ENCODE data around the gene GON7. TPM values are rescaled to one million over a fixed set of nuclear protein-coding genes. Genes with fewer than 3 reads are reported as not detected.

The GON7 gene
- total and polyA plus RNA-seq, 2 of the 8 experiments (the other 6 are each of a cell fraction or from before 2014, with no cell fraction given), result 3.8 to 9.9 TPM

DNA sequence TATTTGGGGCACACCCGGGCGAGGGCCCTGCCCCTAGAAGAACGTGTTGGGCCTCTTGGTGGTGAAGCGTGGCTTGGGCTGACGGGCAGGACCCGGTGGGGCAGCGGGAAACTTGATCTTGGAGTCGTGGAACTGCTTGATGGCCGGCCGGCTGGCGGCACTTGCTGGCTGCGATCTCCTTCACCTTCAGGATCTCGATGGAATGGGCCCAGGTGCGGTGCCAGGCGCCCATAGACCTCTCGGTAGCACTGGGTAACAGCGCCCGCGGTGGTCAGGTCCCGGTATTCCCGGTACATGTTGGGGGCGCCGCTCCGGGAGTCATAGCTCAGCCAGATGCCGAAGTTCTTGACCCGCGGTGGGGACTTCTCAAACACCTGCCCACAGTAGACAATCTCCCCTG, 16.7 kb upstream of the GON7 start:
- FAIRE-seq, result no peak
- POLR2A ChIA-PET (ENCODE audit: partially characterized antibody), result no interaction called here
- no peak overlapping the region for H3K9ac ChIP-seq (replicated peaks in 1 of 4; ENCODE audit: extremely low read depth in 1 of 4, low read depth in 3 of 4, low read length in 3 of 4)
- 97% methylated on average over 26 of the region's 27 CpGs; no CpG with 5 or more reads in 1 of the 2 experiments for WGBS, 2 experiments (ENCODE audit: extremely low coverage in 1 of 2, insufficient coverage in 1 of 2, insufficient read length in 1 of 2, insufficient replicate concordance in 2 of 2, low coverage in 1 of 2, low lambda C conversion rate in 2 of 2, missing lambda C conversion rate in 1 of 2)
- no peak overlapping the region for H3K14ac ChIP-seq (ENCODE audit: insufficient read length)
- H3K79me1 ChIP-seq (ENCODE audit: low read depth, low read length), result no peaks in the 10 kb centered on the region
- H3K4me1 ChIP-seq (replicated peaks in 1 of 4; ENCODE audit: control insufficient read depth in 3 of 4, insufficient read depth in 4 of 4, low read length in 3 of 4), result no peaks in the 10 kb centered on the region
- CTCF ChIA-PET (ENCODE audit: partially characterized antibody), result interaction anchor here (1.2 to 1.4 kb wide), 2 partner anchors 16 to 313 kb away, joined by 3 to 4 read pairs; partner anchors contain the start of genes GON7 and UBR7
- H3K4me2 ChIP-seq (ENCODE audit: insufficient read depth in 1 of 2, low read depth in 2 of 2, low read length in 2 of 2), result no peak overlapping the region
- H4K5ac ChIP-seq (ENCODE audit: insufficient read length, low read depth, low read length), result no peak overlapping the region
- no peak overlapping the region for H2AFZ ChIP-seq (ENCODE audit: low read length)
- H3K79me2 ChIP-seq (ENCODE audit: control insufficient read depth in 1 of 2, insufficient read depth in 2 of 2, low read length in 2 of 2), result no peaks in the 10 kb centered on the region
- no peaks in the 10 kb centered on the region for H3K9me3 ChIP-seq (ENCODE audit: insufficient read depth in 2 of 2, low read depth in 1 of 2, low read length in 1 of 2)
- peaks cover 7 to 37% (median 23%) of the 10 kb centered on the region in 4 experiments; a peak in 6 of 8 replicates for H3K36me3 ChIP-seq (ENCODE audit: control insufficient read depth in 2 of 4, insufficient read depth in 4 of 4, low read length in 3 of 4)
- no peaks in the 10 kb centered on the region for H3K23me2 ChIP-seq (ENCODE audit: low read depth, low read length)
- H2BK15ac ChIP-seq (ENCODE audit: low read length), result no peak overlapping the region
- no peaks in the 10 kb centered on the region; a peak in 1 of 7 replicates for H3K27me3 ChIP-seq (replicated peaks in 1 of 4; ENCODE audit: control insufficient read depth in 3 of 4, extremely low read depth in 1 of 4, insufficient read depth in 3 of 4, low read length in 3 of 4)
- no peak overlapping the region for H3K4ac ChIP-seq (replicated peaks; ENCODE audit: insufficient read length, low read depth, low read length)
- H2BK12ac ChIP-seq (ENCODE audit: low read depth, low read length), result no peak overlapping the region
- no peak overlapping the region for H3K27ac ChIP-seq (ENCODE audit: low read depth, low read length)
- H4K8ac ChIP-seq (ENCODE audit: extremely low read depth, insufficient read depth, low read length), result no peak overlapping the region
- no peak overlapping the region for H3K18ac ChIP-seq (ENCODE audit: extremely low read depth, low read length)
- H4K20me1 ChIP-seq (replicated peaks in 1 of 2; ENCODE audit: control insufficient read depth in 1 of 2, insufficient read depth in 2 of 2, low read length in 2 of 2), result no peaks in the 10 kb centered on the region
- H3K56ac ChIP-seq (replicated peaks; ENCODE audit: insufficient read length, low read depth, low read length), result no peak overlapping the region
- H2BK20ac ChIP-seq (ENCODE audit: low read length), result no peak overlapping the region
- no peak overlapping the region for H3K23ac ChIP-seq (ENCODE audit: insufficient read length)
- no peak overlapping the region for H2AK5ac ChIP-seq (ENCODE audit: low read depth, low read length)
- H3K4me3 ChIP-seq (ENCODE audit: extremely low read depth in 1 of 4, insufficient read depth in 2 of 4, low read depth in 3 of 4, low read length in 4 of 4), result no peak overlapping the region
- no peak for TF ChIP-seq RBBP5 (IDR thresholded peaks at IDR 0.05; ENCODE audit: borderline replicate concordance, low read depth, low read length)
- TF ChIP-seq, protein P1, sequence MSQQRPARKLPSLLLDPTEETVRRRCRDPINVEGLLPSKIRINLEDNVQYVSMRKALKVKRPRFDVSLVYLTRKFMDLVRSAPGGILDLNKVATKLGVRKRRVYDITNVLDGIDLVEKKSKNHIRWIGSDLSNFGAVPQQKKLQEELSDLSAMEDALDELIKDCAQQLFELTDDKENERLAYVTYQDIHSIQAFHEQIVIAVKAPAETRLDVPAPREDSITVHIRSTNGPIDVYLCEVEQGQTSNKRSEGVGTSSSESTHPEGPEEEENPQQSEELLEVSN (IDR thresholded peaks at IDR 0.05), result no peak
- no peak for TF ChIP-seq SP4 (IDR thresholded peaks at IDR 0.05; ENCODE audit: low read length)
- TF ChIP-seq ZNF274 (IDR thresholded peaks at IDR 0.05; ENCODE audit: borderline replicate concordance, extremely low read depth, low read length), result no peak
- no peak for TF ChIP-seq EGR1 (IDR thresholded peaks at IDR 0.05; ENCODE audit: borderline replicate concordance, low read depth, low read length)
- TF ChIP-seq CHD2 (IDR thresholded peaks at IDR 0.05; ENCODE audit: low read length), result no peak
- no peak for TF ChIP-seq SUZ12 (IDR thresholded peaks at IDR 0.05; ENCODE audit: low read length)
- no peak for TF ChIP-seq MAFK (IDR thresholded peaks at IDR 0.05; ENCODE audit: low read depth, low read length)
- no peak for TF ChIP-seq HDAC2 (IDR thresholded peaks at IDR 0.05; ENCODE audit: borderline replicate concordance in 1 of 2, low read depth in 2 of 2, low read length in 2 of 2)
- TF ChIP-seq HDAC6 (IDR thresholded peaks at IDR 0.05; ENCODE audit: low read depth, low read length), result no peak
- no peak for TF ChIP-seq SP1 (IDR thresholded peaks at IDR 0.05; ENCODE audit: low read depth, low read length)
- TF ChIP-seq RNF2 (IDR thresholded peaks at IDR 0.05; ENCODE audit: borderline replicate concordance, low read depth, low read length, missing control alignments, poor library complexity, severe bottlenecking), result no peak
- TF ChIP-seq BACH1 (IDR thresholded peaks at IDR 0.05; ENCODE audit: low read length), result no peak
- TF ChIP-seq JUND (IDR thresholded peaks at IDR 0.05; ENCODE audit: low read length), result no peak
- no peak overlapping the region for H4K91ac ChIP-seq (replicated peaks; ENCODE audit: insufficient read length, low read length)
- no peak overlapping the region for H2BK5ac ChIP-seq (ENCODE audit: low read depth, low read length)
- no peak overlapping the region for H2BK120ac ChIP-seq (replicated peaks; ENCODE audit: low read depth, low read length)
- DNase-seq (ENCODE audit: low read depth in 1 of 2, low spot score in 2 of 2), result no peak
